RWPE1 (cell line): Measurements from ENCODE around the gene SPSB2.

Source experiments
- CTCF ChIA-PET: fragments of 350-600 bp; sonication (Branson Sonifier 250); formaldehyde crosslinking; extraction: SDS; loops from one replicate; lab custom pipeline; 2021; lab: Yijun Ruan, JAX
- POLR2A ChIA-PET: fragments of 400-600 bp; formaldehyde crosslinking; extraction: SDS; loops from one replicate; lab custom pipeline; 2020; ENCODE audit warnings: antibody characterized with exemption; ENCODE audit not compliant: low non-redundant PET; lab: Yijun Ruan, JAX
- DNase-seq: peaks from one replicate; pipeline ENCODE4 v3.0.0; 2012; ENCODE audit warnings: low spot score
- H3K27ac ChIP-seq: fragments of 450-650 bp; 2 replicates; pipeline ENCODE4 v1.5.1; 2017
- TF ChIP-seq, protein P1 (sequence below): fragments of 450-650 bp; conservative IDR thresholded peaks from 2 replicates; pipeline ENCODE4 v1.5.1; 2017; ENCODE audit warnings: low read depth, mild to moderate bottlenecking

SPSB2 gene

DNA sequence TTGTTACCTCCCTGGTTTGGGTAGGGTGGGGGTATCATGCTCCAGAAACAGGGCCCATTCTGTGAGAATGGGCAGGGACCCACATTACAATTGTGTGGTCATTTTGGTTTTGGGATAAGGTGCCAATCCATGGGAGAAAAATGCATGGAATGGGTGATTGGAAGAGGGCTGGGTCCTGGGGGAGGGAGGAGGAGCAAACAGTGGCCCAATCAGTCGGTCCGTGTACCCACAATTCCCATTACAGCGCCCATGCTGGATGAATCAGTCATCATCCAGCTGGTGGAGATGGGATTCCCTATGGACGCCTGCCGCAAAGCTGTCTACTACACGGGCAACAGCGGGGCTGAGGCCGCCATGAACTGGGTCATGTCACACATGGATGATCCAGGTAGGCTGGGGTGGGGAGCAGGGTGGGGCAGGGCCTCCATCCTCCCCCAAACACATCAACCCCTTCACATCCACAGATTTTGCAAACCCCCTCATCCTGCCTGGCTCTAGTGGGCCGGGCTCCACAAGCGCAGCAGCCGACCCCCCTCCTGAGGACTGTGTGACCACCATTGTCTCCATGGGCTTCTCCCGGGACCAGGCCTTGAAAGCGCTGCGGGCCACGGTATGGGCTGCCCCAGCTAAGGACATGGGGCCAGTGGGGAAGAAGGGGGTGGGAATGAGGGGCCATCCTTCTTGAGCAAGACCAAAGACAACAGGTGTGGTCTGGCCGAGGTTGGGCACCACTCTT lies 9.3 kb downstream of the SPSB2 start:
- POLR2A ChIA-PET = no interaction called here
- CTCF ChIA-PET = interaction anchor here (1.4 kb wide), 1 partner anchor 9 kb away, joined by 3 read pairs; no protein-coding TSS in a partner anchor
- DNase-seq = no peak
- no peak overlapping the region for H3K27ac ChIP-seq
- TF ChIP-seq, protein P1, sequence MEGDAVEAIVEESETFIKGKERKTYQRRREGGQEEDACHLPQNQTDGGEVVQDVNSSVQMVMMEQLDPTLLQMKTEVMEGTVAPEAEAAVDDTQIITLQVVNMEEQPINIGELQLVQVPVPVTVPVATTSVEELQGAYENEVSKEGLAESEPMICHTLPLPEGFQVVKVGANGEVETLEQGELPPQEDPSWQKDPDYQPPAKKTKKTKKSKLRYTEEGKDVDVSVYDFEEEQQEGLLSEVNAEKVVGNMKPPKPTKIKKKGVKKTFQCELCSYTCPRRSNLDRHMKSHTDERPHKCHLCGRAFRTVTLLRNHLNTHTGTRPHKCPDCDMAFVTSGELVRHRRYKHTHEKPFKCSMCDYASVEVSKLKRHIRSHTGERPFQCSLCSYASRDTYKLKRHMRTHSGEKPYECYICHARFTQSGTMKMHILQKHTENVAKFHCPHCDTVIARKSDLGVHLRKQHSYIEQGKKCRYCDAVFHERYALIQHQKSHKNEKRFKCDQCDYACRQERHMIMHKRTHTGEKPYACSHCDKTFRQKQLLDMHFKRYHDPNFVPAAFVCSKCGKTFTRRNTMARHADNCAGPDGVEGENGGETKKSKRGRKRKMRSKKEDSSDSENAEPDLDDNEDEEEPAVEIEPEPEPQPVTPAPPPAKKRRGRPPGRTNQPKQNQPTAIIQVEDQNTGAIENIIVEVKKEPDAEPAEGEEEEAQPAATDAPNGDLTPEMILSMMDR = no peak

DNA sequence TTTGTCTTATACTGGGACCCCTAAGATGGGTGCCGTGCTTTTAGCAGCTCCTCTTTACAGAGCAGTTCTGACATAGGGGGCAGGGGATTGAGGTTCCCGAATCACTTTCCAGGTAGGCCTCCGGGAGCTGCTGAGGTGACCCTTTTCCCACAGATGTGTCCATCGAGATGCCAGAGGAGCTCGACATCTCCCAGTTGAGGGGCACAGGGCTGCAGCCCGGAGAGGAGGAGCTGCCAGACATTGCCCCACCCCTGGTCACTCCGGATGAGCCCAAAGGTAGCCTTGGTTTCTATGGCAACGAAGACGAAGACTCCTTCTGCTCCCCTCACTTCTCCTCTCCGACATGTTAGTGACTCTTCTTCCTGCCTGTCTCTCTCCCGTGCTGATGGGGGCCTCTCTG lies 10.1 kb downstream of the SPSB2 start:
- no peak for DNase-seq
- TF ChIP-seq, protein P1 = no peak
- ChIA-PET POLR2A (no interaction called here), CTCF (interaction anchor here (1.4 kb wide), 1 partner anchor 9 kb away, joined by 3 read pairs; no protein-coding TSS in a partner anchor)
- no peak overlapping the region for H3K27ac ChIP-seq

DNA sequence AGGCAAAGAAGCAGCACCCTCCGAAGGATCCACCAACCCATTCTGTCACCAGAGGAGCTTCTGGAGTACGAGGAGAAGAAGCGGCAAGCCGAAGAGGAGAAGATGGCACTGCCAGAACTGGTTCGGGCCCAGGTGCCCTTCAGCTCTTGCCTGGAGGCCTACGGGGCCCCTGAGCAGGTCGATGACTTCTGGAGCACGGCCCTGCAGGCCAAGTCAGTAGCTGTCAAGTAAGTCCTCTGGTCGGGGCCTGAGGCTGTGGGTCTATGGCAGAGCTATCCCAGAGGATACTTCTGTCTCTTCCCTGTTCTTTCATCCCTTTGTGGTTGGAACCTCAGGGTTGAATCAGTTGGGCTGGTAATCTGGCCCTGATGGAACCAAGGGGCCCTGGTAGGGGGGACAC lies 11.7 kb downstream of the SPSB2 start:
- CTCF ChIA-PET = interaction anchor here (1.4 kb wide), 1 partner anchor 11 kb away, joined by 9 read pairs; no protein-coding TSS in a partner anchor
- DNase-seq = no peak
- no peak overlapping the region for H3K27ac ChIP-seq
- POLR2A ChIA-PET = no interaction called here
- TF ChIP-seq, protein P1 = no peak

DNA sequence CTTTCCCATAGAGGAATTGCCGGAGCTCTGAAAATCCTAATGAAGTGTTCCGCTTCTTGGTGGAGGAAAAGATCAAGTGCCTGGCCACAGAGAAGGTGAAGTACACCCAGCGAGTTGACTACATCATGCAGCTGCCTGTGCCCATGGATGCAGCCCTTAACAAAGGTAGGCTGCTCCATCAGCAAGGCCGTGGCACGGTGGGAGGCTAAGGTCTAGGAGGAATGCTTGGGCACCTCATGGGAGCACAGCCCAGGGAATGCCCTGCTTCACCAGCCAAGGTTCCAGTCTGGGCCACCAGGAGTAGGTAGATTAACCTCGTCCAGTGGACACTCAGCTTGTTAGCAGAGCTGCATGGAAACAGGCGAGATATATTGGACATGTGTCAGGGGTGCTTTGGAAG lies 12.2 kb downstream of the SPSB2 start:
- CTCF ChIA-PET = interaction anchor here (1.4 kb wide), 1 partner anchor 11 kb away, joined by 9 read pairs; no protein-coding TSS in a partner anchor
- no peak overlapping the region for H3K27ac ChIP-seq
- TF ChIP-seq, protein P1 = no peak
- POLR2A ChIA-PET = no interaction called here
- DNase-seq = no peak

DNA sequence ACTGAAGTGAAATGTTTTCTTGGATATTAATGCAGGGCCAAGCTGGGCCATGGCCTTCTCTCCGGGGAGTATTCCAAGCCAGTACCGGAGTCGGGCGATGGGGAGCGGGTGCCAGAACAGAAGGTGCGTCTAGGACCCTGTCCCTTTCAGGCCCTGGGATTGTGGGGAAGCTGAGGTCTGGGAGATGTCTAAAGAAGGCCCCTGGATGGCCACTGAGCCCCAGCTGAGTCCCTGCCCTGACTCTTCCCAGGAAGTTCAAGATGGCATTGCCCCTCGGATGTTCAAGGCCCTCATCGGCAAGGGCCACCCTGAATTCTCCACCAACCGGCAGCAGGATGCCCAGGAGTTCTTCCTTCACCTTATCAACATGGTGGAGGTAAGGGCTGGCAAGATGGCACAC lies 13.0 kb downstream of the SPSB2 start:
- POLR2A ChIA-PET = no interaction called here
- TF ChIP-seq, protein P1 = no peak
- H3K27ac ChIP-seq = no peak overlapping the region
- no peak for DNase-seq
- CTCF ChIA-PET = no interaction called here

DNA sequence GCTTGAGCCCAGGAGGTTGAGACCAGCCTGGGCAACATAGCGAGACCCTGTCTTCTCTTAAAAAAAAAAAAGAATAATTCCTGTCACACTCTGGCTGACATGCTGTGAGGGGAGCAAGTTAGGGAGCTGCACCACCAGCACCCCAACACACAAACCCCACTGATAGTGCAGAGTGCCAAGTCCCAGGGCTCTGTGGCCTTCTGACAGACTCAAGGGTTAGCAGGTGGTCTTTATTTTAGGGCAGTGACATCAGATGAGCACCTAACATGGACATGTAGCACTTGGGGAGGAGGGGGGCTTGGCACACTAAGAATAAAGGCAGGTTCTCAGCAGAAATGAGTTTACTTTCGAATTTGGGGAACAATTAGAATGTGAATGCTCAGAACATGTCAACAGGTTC lies 14.3 kb downstream of the SPSB2 start:
- POLR2A ChIA-PET = no interaction called here
- H3K27ac ChIP-seq = no peak overlapping the region
- no peak for DNase-seq
- TF ChIP-seq, protein P1 = no peak
- CTCF ChIA-PET = interaction anchor here (0.6 kb wide), 1 partner anchor 212 kb away, joined by 3 read pairs; no protein-coding TSS in a partner anchor
